MM.1S (cell line): ENCODE data around the gene USP47.

Experiments
- DNase-seq: peaks from one replicate; pipeline ENCODE4 v3.0.0-alpha.2; 2015
- H2AFZ ChIP-seq: fragments of 300-600 bp; sonication (generic); 2 replicates; pipeline ENCODE4 v1.6.0; 2016; ENCODE audit warnings: antibody characterized with exemption, low read length
- H3F3A ChIP-seq: fragments of 300-600 bp; sonication (generic); 2 replicates; pipeline ENCODE4 v1.6.1; 2016; ENCODE audit warnings: mild to moderate bottlenecking, antibody characterized with exemption, low read length, moderate library complexity, mixed read lengths; ENCODE audit not compliant: insufficient read depth
- H3K27ac ChIP-seq: fragments of 300-600 bp; sonication (generic); 2 replicates; pipeline ENCODE4 v1.5.1; 2016; ENCODE audit warnings: mild to moderate bottlenecking, low read length
- H3K27me3 ChIP-seq: fragments of 300-600 bp; sonication (generic); replicated peaks from 2 replicates; pipeline ENCODE4 v1.6.0; 2016; ENCODE audit warnings: low read length; ENCODE audit not compliant: insufficient read depth
- H3K36me3 ChIP-seq: fragments of 300-600 bp; sonication (generic); replicated peaks from 2 replicates; pipeline ENCODE4 v1.6.1; 2016; ENCODE audit warnings: mild to moderate bottlenecking, low read length, mixed read lengths; ENCODE audit not compliant: insufficient read depth
- H3K4me1 ChIP-seq: fragments of 300-600 bp; sonication (generic); 2 replicates; pipeline ENCODE4 v1.6.1; 2016; ENCODE audit warnings: low read length, mixed read lengths
- H3K4me2 ChIP-seq: fragments of 300-600 bp; sonication (generic); 2 replicates; pipeline ENCODE4 v1.6.0; 2016; ENCODE audit warnings: low read depth, low read length
- H3K4me3 ChIP-seq: fragments of 300-600 bp; sonication (generic); 2 replicates; pipeline ENCODE4 v1.5.1; 2016; ENCODE audit warnings: low read length, mixed read lengths
- H3K79me2 ChIP-seq: fragments of 300-600 bp; sonication (generic); 2 replicates; pipeline ENCODE4 v1.6.1; 2016; ENCODE audit warnings: mixed run types, low read length, mixed read lengths
- H3K9ac ChIP-seq: fragments of 300-600 bp; sonication (generic); 2 replicates; pipeline ENCODE4 v1.6.1; 2016; ENCODE audit warnings: low read length, mixed read lengths
- H3K9me2 ChIP-seq: fragments of 300-600 bp; sonication (generic); replicated peaks from 2 replicates; pipeline ENCODE4 v1.6.1; 2016; ENCODE audit warnings: mild to moderate bottlenecking, low read length, mixed read lengths; ENCODE audit not compliant: insufficient read depth
- H3K9me3 ChIP-seq: fragments of 300-600 bp; sonication (generic); replicated peaks from 2 replicates; pipeline ENCODE4 v1.6.1; 2016; ENCODE audit warnings: mild to moderate bottlenecking, low read length, mixed read lengths; ENCODE audit not compliant: insufficient read depth
- H4K20me1 ChIP-seq: fragments of 300-600 bp; sonication (generic); 2 replicates; pipeline ENCODE4 v1.6.1; 2016; ENCODE audit warnings: mild to moderate bottlenecking, low read length, moderate library complexity, mixed read lengths; ENCODE audit not compliant: insufficient read depth
- EZH2 ChIP-seq: fragments of 300-600 bp; sonication (generic); optimal IDR thresholded peaks from 2 replicates; pipeline ENCODE3; 2017; ENCODE audit warnings: low read depth, mild to moderate bottlenecking, antibody characterized with exemption, low read length, mixed read lengths
- EZH2phosphoT487 ChIP-seq: fragments of 300-600 bp; sonication (generic); IDR thresholded peaks from 2 replicates; pipeline ENCODE4 v1.6.1; 2018; ENCODE audit warnings: antibody characterized with exemption, low read length
- TF ChIP-seq, protein P1 (sequence below): fragments of 300-600 bp; sonication (generic); IDR thresholded peaks from 2 replicates; pipeline ENCODE4 v1.5.1; 2016; ENCODE audit warnings: antibody characterized with exemption, low read length, mixed read lengths

USP47 gene

DNA sequence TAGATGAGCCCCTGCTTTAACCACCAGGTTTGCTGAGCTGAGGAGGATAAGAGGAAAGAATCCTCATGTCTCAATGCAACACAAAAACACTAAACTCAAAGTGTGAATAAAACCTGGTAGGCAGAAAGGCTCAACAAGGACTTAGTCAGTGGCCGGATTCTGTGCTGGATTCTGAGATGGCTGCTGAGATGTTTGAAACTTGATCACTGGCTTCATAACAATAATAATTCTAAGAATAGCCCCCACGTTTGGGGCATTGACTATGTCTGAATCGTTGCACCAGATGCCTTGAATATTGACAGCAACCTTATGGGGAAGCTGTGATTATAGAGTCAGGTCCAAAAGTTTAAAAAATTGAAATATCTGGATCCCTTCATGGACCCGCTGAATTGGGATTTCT is 162.0 kb downstream of the USP47 start:
- TF ChIP-seq, protein P1, sequence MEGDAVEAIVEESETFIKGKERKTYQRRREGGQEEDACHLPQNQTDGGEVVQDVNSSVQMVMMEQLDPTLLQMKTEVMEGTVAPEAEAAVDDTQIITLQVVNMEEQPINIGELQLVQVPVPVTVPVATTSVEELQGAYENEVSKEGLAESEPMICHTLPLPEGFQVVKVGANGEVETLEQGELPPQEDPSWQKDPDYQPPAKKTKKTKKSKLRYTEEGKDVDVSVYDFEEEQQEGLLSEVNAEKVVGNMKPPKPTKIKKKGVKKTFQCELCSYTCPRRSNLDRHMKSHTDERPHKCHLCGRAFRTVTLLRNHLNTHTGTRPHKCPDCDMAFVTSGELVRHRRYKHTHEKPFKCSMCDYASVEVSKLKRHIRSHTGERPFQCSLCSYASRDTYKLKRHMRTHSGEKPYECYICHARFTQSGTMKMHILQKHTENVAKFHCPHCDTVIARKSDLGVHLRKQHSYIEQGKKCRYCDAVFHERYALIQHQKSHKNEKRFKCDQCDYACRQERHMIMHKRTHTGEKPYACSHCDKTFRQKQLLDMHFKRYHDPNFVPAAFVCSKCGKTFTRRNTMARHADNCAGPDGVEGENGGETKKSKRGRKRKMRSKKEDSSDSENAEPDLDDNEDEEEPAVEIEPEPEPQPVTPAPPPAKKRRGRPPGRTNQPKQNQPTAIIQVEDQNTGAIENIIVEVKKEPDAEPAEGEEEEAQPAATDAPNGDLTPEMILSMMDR = no peak
- TF ChIP-seq EZH2phosphoT487 = no peak
- TF ChIP-seq EZH2 = no peak
- H3K27ac ChIP-seq = no peak overlapping the region
- no peaks in the 10 kb centered on the region for H4K20me1 ChIP-seq
- no peak for DNase-seq
- H3K4me3 ChIP-seq = no peak overlapping the region
- no peaks in the 10 kb centered on the region for H3F3A ChIP-seq
- H3K36me3 ChIP-seq = no peaks in the 10 kb centered on the region
- no peak overlapping the region for H3K9ac ChIP-seq
- H3K9me3 ChIP-seq = no peaks in the 10 kb centered on the region
- no peaks in the 10 kb centered on the region for H3K27me3 ChIP-seq
- H3K79me2 ChIP-seq = no peaks in the 10 kb centered on the region
- no peaks in the 10 kb centered on the region for H3K4me1 ChIP-seq
- H2AFZ ChIP-seq = no peak overlapping the region
- H3K4me2 ChIP-seq = no peak overlapping the region
- H3K9me2 ChIP-seq = no peaks in the 10 kb centered on the region

DNA sequence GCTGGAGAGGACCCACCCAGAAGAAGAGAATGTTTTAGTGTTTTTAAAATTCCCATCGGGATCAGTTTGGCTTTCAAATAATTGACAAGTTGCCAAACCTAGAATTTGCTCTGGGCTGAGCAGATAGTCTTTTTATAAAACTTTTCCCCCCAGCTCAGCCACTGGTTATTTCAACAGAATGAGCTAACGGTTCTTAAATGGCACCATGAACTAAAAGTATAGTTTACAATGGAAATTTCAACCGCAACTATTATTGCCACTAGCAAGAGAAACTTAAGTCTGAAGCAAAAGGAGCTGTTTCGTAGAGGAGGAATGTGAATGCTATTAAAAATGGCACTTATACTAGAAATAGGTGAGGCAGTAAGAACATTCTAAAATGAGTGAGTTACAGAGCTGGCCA is 163.3 kb downstream of the USP47 start:
- H4K20me1 ChIP-seq = no peaks in the 10 kb centered on the region
- H3K9me3 ChIP-seq = no peaks in the 10 kb centered on the region
- no peaks in the 10 kb centered on the region for H3K79me2 ChIP-seq
- TF ChIP-seq EZH2 = no peak
- TF ChIP-seq, protein P1 = no peak
- no peak for TF ChIP-seq EZH2phosphoT487
- no peaks in the 10 kb centered on the region for H3F3A ChIP-seq
- no peaks in the 10 kb centered on the region for H3K9me2 ChIP-seq
- H3K4me1 ChIP-seq = no peaks in the 10 kb centered on the region
- H3K36me3 ChIP-seq = no peaks in the 10 kb centered on the region
- no peak for DNase-seq
- H3K4me2 ChIP-seq = no peak overlapping the region
- no peak overlapping the region for H3K27ac ChIP-seq
- H3K27me3 ChIP-seq = no peaks in the 10 kb centered on the region
- H2AFZ ChIP-seq = no peak overlapping the region
- H3K9ac ChIP-seq = no peak overlapping the region
- H3K4me3 ChIP-seq = no peak overlapping the region

DNA sequence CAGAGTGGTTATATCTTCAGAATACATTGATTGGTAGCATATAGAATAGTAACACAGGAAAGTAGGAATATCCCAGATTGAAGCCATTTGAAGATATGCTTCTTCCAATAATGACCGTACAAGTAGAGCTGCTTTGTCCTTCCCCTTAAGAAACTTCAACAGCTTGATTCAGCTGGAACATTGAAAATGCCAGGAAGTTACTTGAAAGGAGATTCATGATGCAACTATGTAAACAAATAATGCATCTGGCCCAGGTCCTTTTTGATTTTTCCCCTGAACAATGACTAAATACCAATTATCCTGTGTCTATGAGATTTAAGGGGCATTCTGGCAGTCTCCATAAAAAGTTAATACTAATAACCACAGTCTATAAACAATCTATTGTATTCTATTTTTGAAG is 163.7 kb downstream of the USP47 start:
- no peak for DNase-seq
- Histone ChIP-seq H2AFZ (no peak overlapping the region), H3K4me1 (no peaks in the 10 kb centered on the region), H3K9ac (no peak overlapping the region), H3K79me2 (no peaks in the 10 kb centered on the region), H3K36me3 (no peaks in the 10 kb centered on the region), H3K4me2 (no peak overlapping the region), H4K20me1 (no peaks in the 10 kb centered on the region), H3K9me3 (no peaks in the 10 kb centered on the region), H3K9me2 (no peaks in the 10 kb centered on the region), H3K27me3 (no peaks in the 10 kb centered on the region), H3K4me3 (no peak overlapping the region), H3F3A (no peaks in the 10 kb centered on the region), H3K27ac (no peak overlapping the region)
- TF ChIP-seq EZH2 (no peak), EZH2phosphoT487 (no peak)
- TF ChIP-seq, protein P1 = no peak
